A375 (cell line): ENCODE results near the gene KLHL36. TPM values are rescaled to one million over a fixed set of nuclear protein-coding genes. Genes with fewer than 3 reads are reported as not detected.

ENCODE experiments used
- total RNA-seq: library from RNA; depleted of rRNA; stranded (reverse); fragments of >200 nt; shearing (Covaris generic); gene quantifications from 2 replicates; pipeline ENCODE4 v1.2.3, GENCODE V29; 2014; rRNA removed

The KLHL36 gene
- total RNA-seq = 21.0 and 25.9 TPM in 2 replicates

DNA sequence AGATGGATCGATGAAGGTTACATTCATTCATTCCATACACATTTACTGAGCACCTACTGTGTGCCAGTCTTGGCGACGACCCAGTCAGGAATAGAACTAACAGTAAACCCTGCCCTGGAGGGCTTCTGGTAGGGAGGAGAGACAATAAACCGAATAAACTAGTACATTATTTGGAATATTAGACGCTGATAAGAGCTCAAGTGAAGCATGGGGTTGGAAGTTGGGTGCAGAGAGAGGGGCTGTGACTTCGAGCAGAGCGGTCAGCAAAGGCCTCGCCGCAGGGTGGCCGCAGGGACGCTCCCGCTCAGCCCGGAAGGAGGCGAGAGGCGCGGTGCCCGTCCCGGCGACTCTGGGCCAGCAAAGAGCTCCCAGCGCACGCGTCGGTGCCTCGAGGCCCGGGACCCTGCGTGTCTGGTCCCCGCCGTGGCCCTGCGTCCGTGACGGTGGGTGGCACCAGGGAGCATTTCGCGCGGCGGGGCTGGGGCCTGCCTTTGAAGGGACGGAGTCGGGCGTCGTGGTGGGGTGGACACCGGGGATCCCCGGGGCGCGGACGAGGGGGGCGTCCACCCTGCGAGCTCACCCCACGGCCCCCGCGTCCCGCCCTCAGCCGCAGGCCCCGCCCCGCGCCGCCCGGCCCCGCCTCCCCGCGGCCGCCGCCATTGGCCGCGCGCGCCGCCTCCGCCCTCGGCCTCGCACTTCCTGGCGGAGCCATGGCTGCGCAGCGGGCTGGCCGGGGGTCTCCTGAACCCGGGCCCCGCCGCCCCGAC, at the start of gene KLHL36:
Gene KLHL36, plus strand, starts transcription at position 684 of the 767 bp plus-strand sequence. CDS start 2,357 bp downstream, outside the sequence.

GRCh38 chr16:84617791-84618580, 30.3 kb upstream of the KLHL36 start, which contains the start of gene COTL1:
COTL1 (minus strand) TSS chr16:84618078; CDS start chr16:84617914, 164 bp downstream.

GRCh38 chr16:84699712-84700445, 51.6 kb downstream of the KLHL36 start, which contains the start of gene USP10:
USP10 (plus strand) TSS chr16:84700000; CDS start chr16:84700091, 91 bp downstream.

Other genes starting within 250 kb of the KLHL36 start
- 18.5 and 19.2 TPM in 2 replicates for gene MEAK7, start 143.9 kb upstream of the KLHL36 start, total RNA-seq
- 308 and 334 TPM in 2 replicates for gene COTL1, start 30.4 kb upstream of the KLHL36 start, total RNA-seq
- 76.5 and 79.4 TPM in 2 replicates for gene USP10, start 51.5 kb downstream of the KLHL36 start, total RNA-seq
- 0.77 and 0.98 TPM in 2 replicates for gene CRISPLD2, start 171.5 kb downstream of the KLHL36 start, total RNA-seq